Measurements from ENCODE around the gene DENND10. TPM values are rescaled to one million over a fixed set of nuclear protein-coding genes. Genes with fewer than 3 reads are reported as not detected.

DENND10 gene
- total and polyA plus RNA-seq, 2 experiments from 2014 or later, result 75.3 to 94.7 TPM

- H3K27ac ChIP-seq, result peak overlapping the region; percentile 92
- WGBS (ENCODE audit: low lambda C conversion rate, missing lambda C conversion rate), result 74% methylated on average over 7 of the region's 7 CpGs
- peaks cover 4% of the 10 kb centered on the region for H3K79me2 ChIP-seq
- H3K36me3 ChIP-seq (replicated peaks; ENCODE audit: insufficient read depth, low read depth), result no peaks in the 10 kb centered on the region
- no peak for DNase-seq (ENCODE audit: low spot score)
- H3K4me1 ChIP-seq (ENCODE audit: insufficient read depth), result peaks cover 12% of the 10 kb centered on the region
- TF ChIP-seq EZH2phosphoT487 (IDR thresholded peaks at IDR 0.05; ENCODE audit: low read depth, severe bottlenecking, unreplicated experiment) (no peak), CTCF (IDR thresholded peaks at IDR 0.05; ENCODE audit: poor library complexity) (no peak), EZH2 (IDR thresholded peaks at IDR 0.05; ENCODE audit: borderline replicate concordance) (no peak)
- H3K9me2 ChIP-seq (replicated peaks; ENCODE audit: insufficient read depth), result no peaks in the 10 kb centered on the region
- H3K4me2 ChIP-seq, result peak overlapping the region; percentile 98
- no peaks in the 10 kb centered on the region for H3K27me3 ChIP-seq
- peak overlapping the region; percentile 99 for H2AFZ ChIP-seq
- no peaks in the 10 kb centered on the region for H4K20me1 ChIP-seq (ENCODE audit: insufficient read depth, poor library complexity, severe bottlenecking)
- H3K4me3 ChIP-seq, result peak overlapping the region; percentile 100
- H3K9me3 ChIP-seq (ENCODE audit: low read depth), result no peaks in the 10 kb centered on the region
These were observed 62.2 kb downstream of the DENND10 start for GRCh38 chr10:119166118-119166500.

- Histone ChIP-seq H3K79me2 (peaks cover 7% of the 10 kb centered on the region), H3K9me3 (ENCODE audit: low read depth) (no peaks in the 10 kb centered on the region), H3K27ac (peak overlapping the region; percentile 92), H3K9me2 (replicated peaks; ENCODE audit: insufficient read depth) (no peaks in the 10 kb centered on the region), H4K20me1 (ENCODE audit: insufficient read depth, poor library complexity, severe bottlenecking) (no peaks in the 10 kb centered on the region), H3K4me3 (no peak overlapping the region), H3K4me2 (peak overlapping the region; percentile 98), H2AFZ (no peak overlapping the region), H3K4me1 (ENCODE audit: insufficient read depth) (peaks cover 12% of the 10 kb centered on the region), H3K27me3 (no peaks in the 10 kb centered on the region), H3K36me3 (replicated peaks; ENCODE audit: insufficient read depth, low read depth) (no peaks in the 10 kb centered on the region)
- no peak for TF ChIP-seq EZH2phosphoT487 (IDR thresholded peaks at IDR 0.05; ENCODE audit: low read depth, severe bottlenecking, unreplicated experiment)
- no peak for TF ChIP-seq CTCF (IDR thresholded peaks at IDR 0.05; ENCODE audit: poor library complexity)
- no peak for TF ChIP-seq EZH2 (IDR thresholded peaks at IDR 0.05; ENCODE audit: borderline replicate concordance)
- 84% methylated on average over 8 of the region's 8 CpGs for WGBS (ENCODE audit: low lambda C conversion rate, missing lambda C conversion rate)
- no peak for DNase-seq (ENCODE audit: low spot score)
These were observed 62.7 kb downstream of the DENND10 start for GRCh38 chr10:119166564-119166963.

- Histone ChIP-seq H3K9me2 (replicated peaks; ENCODE audit: insufficient read depth) (no peaks in the 10 kb centered on the region), H3K4me2 (no peak overlapping the region), H3K27me3 (no peaks in the 10 kb centered on the region), H3K79me2 (peaks cover 10% of the 10 kb centered on the region), H3K27ac (no peak overlapping the region), H3K4me1 (ENCODE audit: insufficient read depth) (peaks cover 12% of the 10 kb centered on the region), H3K36me3 (replicated peaks; ENCODE audit: insufficient read depth, low read depth) (no peaks in the 10 kb centered on the region), H3K4me3 (no peak overlapping the region), H4K20me1 (ENCODE audit: insufficient read depth, poor library complexity, severe bottlenecking) (no peaks in the 10 kb centered on the region), H3K9me3 (ENCODE audit: low read depth) (no peaks in the 10 kb centered on the region), H2AFZ (no peak overlapping the region)
- no peak for DNase-seq (ENCODE audit: low spot score)
- WGBS (ENCODE audit: low lambda C conversion rate, missing lambda C conversion rate), result 82% methylated on average over 8 of the region's 8 CpGs
- TF ChIP-seq EZH2 (IDR thresholded peaks at IDR 0.05; ENCODE audit: borderline replicate concordance) (no peak), EZH2phosphoT487 (IDR thresholded peaks at IDR 0.05; ENCODE audit: low read depth, severe bottlenecking, unreplicated experiment) (no peak), CTCF (IDR thresholded peaks at IDR 0.05; ENCODE audit: poor library complexity) (no peak)
These were observed 63.1 kb downstream of the DENND10 start for GRCh38 chr10:119167041-119167440.

- no peaks in the 10 kb centered on the region for H3K27me3 ChIP-seq
- no peak overlapping the region for H3K27ac ChIP-seq
- no peak for DNase-seq (ENCODE audit: low spot score)
- H4K20me1 ChIP-seq (ENCODE audit: insufficient read depth, poor library complexity, severe bottlenecking), result no peaks in the 10 kb centered on the region
- H3K4me2 ChIP-seq, result no peak overlapping the region
- H3K4me1 ChIP-seq (ENCODE audit: insufficient read depth), result peaks cover 17% of the 10 kb centered on the region
- H3K79me2 ChIP-seq, result peaks cover 44% of the 10 kb centered on the region
- TF ChIP-seq CTCF (IDR thresholded peaks at IDR 0.05; ENCODE audit: poor library complexity) (no peak), EZH2phosphoT487 (IDR thresholded peaks at IDR 0.05; ENCODE audit: low read depth, severe bottlenecking, unreplicated experiment) (no peak), EZH2 (IDR thresholded peaks at IDR 0.05; ENCODE audit: borderline replicate concordance) (no peak)
- no peaks in the 10 kb centered on the region for H3K36me3 ChIP-seq (replicated peaks; ENCODE audit: insufficient read depth, low read depth)
- WGBS (ENCODE audit: low lambda C conversion rate, missing lambda C conversion rate), result 50% methylated on average over 2 of the region's 2 CpGs
- no peaks in the 10 kb centered on the region for H3K9me2 ChIP-seq (replicated peaks; ENCODE audit: insufficient read depth)
- no peak overlapping the region for H2AFZ ChIP-seq
- H3K9me3 ChIP-seq (ENCODE audit: low read depth), result no peaks in the 10 kb centered on the region
- H3K4me3 ChIP-seq, result no peak overlapping the region
These were observed 70.2 kb downstream of the DENND10 start for GRCh38 chr10:119174109-119174508.

All from hepatocyte (in vitro differentiated cells).